Epithelial cell of esophagus (primary cell): ENCODE measurements around the gene KSR1.
"Not testable (repeated sequence)": the region's sequence is repeated elsewhere in the genome, so short reads cannot be mapped to it uniquely, and the experiment has no call there.

ENCODE experiments used
- DNase-seq: peaks from one replicate; pipeline ENCODE4 v3.0.0; 2010; ENCODE audit warnings: low read depth
- H3K4me3 ChIP-seq: 2 replicates; pipeline ENCODE4 v1.5.1; 2011; ENCODE audit warnings: mild to moderate bottlenecking, low read length, control low read depth
- CTCF ChIP-seq: IDR thresholded peaks from 2 replicates; pipeline ENCODE4 v1.5.1; 2011; ENCODE audit warnings: low read depth, mild to moderate bottlenecking, low read length, control low read depth, inconsistent platforms; ENCODE audit not compliant: insufficient read depth; ENCODE audit errors: missing control alignments

The KSR1 gene

GRCh38 chr17:27499451-27500265 is 43.4 kb downstream of the KSR1 start:
- no peak for DNase-seq
- H3K4me3 ChIP-seq, result no peak overlapping the region
- TF ChIP-seq CTCF, result no peak

GRCh38 chr17:27501338-27501737 is 45.1 kb downstream of the KSR1 start:
- H3K4me3 ChIP-seq, DNase-seq: not testable (repeated sequence)

- no peak for TF ChIP-seq CTCF
- H3K4me3 ChIP-seq, result no peak overlapping the region
- DNase-seq, result no peak
Measured at GRCh38 chr17:27502526-27503324, 46.5 kb downstream of the KSR1 start.

GRCh38 chr17:27503611-27504010 is 47.4 kb downstream of the KSR1 start:
- no peak for TF ChIP-seq CTCF
- H3K4me3 ChIP-seq, result no peak overlapping the region
- no peak for DNase-seq

GRCh38 chr17:27504188-27504995 is 48.1 kb downstream of the KSR1 start:
- H3K4me3 ChIP-seq, result no peak overlapping the region
- TF ChIP-seq CTCF, result no peak
- no peak for DNase-seq

- TF ChIP-seq CTCF, result no peak
- peak; percentile 47 for DNase-seq
- H3K4me3 ChIP-seq, result no peak overlapping the region
Measured at GRCh38 chr17:27506348-27507218, 50.3 kb downstream of the KSR1 start.
